Measurements from ENCODE around the gene TGOLN2.

TGOLN2 gene

DNA sequence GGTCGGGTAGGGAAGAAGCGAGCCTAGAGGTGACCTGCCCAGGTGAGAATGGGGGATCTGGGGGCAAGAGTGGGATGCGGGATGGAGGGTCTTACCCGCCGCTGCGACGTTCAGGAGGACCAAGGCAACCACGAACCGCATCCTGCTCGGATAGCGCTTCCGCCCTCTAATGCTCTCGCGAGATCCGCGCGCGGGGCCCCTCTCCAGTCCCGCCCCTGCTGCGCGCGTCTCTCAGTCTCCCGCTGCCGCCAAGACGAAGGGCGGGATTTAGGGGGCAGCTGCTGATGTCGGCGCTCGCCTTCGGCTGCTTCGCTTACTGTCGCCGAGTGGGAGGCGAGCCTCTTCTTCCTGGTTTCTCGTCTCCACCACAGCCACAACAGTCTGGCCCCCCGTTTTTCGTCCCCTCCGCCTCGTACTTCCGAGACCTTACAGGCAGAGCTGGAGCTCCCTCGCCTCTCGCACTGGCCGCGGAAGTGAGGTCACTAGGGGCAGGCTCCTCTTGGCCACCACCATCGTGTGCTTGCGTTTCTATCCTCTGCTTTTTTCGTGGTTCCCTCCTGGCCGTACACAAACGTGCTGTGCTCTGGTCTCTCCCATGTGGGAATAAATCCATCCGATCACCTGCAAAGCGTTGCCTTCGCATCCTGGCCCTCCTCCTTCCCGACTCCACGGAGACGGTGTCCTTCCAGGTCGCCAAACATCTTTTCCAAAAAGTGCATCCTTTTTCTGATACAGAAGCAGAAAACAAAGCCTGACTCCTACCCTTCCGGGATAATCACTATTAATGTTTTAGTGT, at the start of gene TGOLN2:
Gene TGOLN2, minus strand, starts transcription at position 168 of the 796 bp plus-strand sequence. Its CDS starts 27 bp downstream, at position 141.
- H3K27me3 Mint-ChIP-seq (ENCODE audit: low read depth), result no peaks in the 10 kb centered on the region
- no peaks in the 10 kb centered on the region for H3K9me3 Mint-ChIP-seq
- H3K4me3 Mint-ChIP-seq, result peak within 1 kb of the TSS; percentile 91 to 99 (median 97)

DNA sequence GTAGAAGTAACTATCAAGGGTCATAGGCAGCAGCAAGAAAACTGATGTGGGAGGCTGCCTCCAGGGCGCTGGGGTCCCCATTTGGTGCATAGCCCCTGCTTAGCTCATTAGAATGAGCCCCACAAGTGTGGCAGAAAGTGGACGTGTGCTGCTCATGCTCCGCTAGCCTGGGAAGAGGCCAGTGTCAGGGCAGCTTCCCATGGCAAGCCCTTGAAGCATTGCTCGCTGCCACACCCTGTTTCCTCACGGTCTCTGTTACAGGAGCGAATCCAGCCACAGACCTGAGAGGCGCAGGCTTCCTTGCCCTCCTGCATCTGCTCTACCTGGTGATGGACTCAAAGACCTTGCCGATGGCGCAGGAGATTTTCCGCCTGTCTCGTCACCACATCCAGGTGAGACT, 49.3 kb upstream of the TGOLN2 start:
- peaks cover 76% of the 10 kb centered on the region for H3K36me3 Mint-ChIP-seq (ENCODE audit: low read depth)
- peak overlapping the region in 2 of 3 experiments; percentile 70 to 83 for H3K27ac Mint-ChIP-seq
- peaks cover 15% of the 10 kb centered on the region for H3K9me3 Mint-ChIP-seq
- no peak overlapping the region for H3K4me3 Mint-ChIP-seq
- H3K4me1 Mint-ChIP-seq, result no peaks in the 10 kb centered on the region
- TF ChIP-seq, protein P1, sequence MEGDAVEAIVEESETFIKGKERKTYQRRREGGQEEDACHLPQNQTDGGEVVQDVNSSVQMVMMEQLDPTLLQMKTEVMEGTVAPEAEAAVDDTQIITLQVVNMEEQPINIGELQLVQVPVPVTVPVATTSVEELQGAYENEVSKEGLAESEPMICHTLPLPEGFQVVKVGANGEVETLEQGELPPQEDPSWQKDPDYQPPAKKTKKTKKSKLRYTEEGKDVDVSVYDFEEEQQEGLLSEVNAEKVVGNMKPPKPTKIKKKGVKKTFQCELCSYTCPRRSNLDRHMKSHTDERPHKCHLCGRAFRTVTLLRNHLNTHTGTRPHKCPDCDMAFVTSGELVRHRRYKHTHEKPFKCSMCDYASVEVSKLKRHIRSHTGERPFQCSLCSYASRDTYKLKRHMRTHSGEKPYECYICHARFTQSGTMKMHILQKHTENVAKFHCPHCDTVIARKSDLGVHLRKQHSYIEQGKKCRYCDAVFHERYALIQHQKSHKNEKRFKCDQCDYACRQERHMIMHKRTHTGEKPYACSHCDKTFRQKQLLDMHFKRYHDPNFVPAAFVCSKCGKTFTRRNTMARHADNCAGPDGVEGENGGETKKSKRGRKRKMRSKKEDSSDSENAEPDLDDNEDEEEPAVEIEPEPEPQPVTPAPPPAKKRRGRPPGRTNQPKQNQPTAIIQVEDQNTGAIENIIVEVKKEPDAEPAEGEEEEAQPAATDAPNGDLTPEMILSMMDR (IDR thresholded peaks at IDR 0.05; ENCODE audit: unreplicated experiment in 3 of 3), result no peak
- H3K27me3 Mint-ChIP-seq (ENCODE audit: low read depth), result no peaks in the 10 kb centered on the region

More for the DNA sequence above, at the start of gene TGOLN2:
- TF ChIP-seq, protein P1 (IDR thresholded peaks at IDR 0.05; ENCODE audit: unreplicated experiment in 3 of 3), result no peak
- Mint-ChIP-seq H3K36me3 (ENCODE audit: low read depth) (peaks cover 31% of the 10 kb centered on the region), H3K27ac (peak within 1 kb of the TSS; percentile 97 to 99 (median 98)), H3K4me1 (peaks cover 46% of the 10 kb centered on the region)

DNA sequence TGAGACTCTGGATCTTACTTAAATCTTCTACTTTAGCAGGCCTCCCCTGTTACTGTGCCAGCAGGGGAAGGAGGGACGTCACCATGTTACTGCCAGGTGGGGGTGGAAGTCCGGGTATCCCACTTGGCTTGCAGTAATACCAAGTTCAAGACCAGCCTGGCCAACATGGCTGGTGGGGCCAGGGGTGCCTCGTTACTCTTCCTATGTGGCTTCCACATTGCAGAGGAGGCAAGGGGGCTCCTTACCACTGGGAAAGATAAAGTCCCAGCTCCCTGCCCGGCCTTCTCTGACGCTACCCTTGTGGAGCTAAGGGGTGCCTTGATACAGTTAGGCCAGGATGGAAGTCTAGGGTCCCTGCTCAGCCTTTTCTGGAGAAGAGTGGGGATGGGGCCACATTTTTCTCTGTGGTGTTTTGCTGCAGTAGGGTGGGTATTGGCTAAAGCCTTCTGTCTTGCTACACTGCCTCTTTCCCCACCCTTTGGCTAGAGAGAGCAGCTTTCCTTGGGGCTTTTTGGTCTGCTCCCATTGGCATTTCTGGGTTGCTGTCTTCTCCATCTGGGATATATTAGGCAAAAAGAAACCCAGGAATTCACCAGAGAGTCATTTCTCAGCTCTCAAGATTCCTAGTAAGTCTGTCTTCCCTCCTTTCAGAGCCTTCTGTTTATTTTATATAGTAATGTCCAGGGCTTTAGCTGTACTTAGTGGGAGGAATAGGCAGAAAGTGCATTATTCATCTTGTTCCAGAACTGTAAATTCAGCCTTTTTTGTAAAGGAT, 48.7 kb upstream of the TGOLN2 start:
- peaks cover 75% of the 10 kb centered on the region for H3K36me3 Mint-ChIP-seq (ENCODE audit: low read depth)
- H3K4me1 Mint-ChIP-seq, result no peaks in the 10 kb centered on the region
- no peaks in the 10 kb centered on the region for H3K27me3 Mint-ChIP-seq (ENCODE audit: low read depth)
- H3K27ac Mint-ChIP-seq, result peak overlapping the region in 2 of 3 experiments; percentile 70 to 83
- H3K4me3 Mint-ChIP-seq, result no peak overlapping the region
- H3K9me3 Mint-ChIP-seq, result peaks cover 15% of the 10 kb centered on the region
- TF ChIP-seq, protein P1 (IDR thresholded peaks at IDR 0.05; ENCODE audit: unreplicated experiment in 3 of 3), result no peak

DNA sequence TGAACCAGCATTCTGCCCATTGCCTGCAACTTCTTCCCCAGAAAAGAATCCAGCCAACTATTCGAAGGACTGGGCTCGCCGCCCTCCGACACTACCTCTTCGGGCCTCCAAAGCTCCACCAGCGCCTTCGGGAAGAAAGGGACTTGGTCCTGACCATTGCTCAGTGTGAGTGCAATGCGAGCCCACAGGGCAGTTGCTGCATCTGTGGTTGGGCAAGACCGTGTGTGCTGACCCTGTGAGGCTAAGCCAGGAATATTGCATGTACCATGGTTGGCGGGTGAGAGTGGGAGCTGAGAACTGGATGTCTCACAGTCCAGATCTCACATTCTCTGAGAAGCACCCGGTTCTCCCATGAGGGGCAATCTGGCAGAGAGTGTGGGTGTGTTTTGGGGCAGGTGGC, 43.3 kb upstream of the TGOLN2 start:
- H3K27me3 Mint-ChIP-seq (ENCODE audit: low read depth), result no peaks in the 10 kb centered on the region
- no peak overlapping the region for H3K27ac Mint-ChIP-seq
- H3K36me3 Mint-ChIP-seq (ENCODE audit: low read depth), result peaks cover 47% of the 10 kb centered on the region
- no peaks in the 10 kb centered on the region for H3K9me3 Mint-ChIP-seq
- TF ChIP-seq, protein P1 (IDR thresholded peaks at IDR 0.05; ENCODE audit: unreplicated experiment in 3 of 3), result no peak
- H3K4me3 Mint-ChIP-seq, result no peak overlapping the region
- H3K4me1 Mint-ChIP-seq, result no peaks in the 10 kb centered on the region

DNA sequence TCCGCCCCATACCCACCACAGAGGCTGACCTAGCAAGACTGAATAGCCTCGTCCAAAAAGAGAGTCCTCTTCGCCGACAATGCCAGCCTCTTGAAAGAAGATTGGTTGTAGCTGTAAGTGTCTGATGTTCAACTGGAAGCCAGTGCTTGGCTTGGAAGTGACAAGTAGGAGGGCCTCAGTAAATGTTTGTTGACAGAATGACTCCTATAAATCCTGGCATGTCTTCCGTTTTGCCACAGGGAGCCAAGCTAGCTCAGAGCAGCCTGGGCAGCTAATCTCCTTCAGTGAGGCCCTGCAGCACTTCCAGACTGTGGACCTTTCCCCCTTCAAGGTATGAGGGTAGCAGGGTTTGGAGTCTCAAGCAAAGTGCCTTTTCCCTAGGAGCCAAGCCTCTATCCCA, 41.7 kb upstream of the TGOLN2 start:
- Mint-ChIP-seq H3K27me3 (ENCODE audit: low read depth) (no peaks in the 10 kb centered on the region), H3K27ac (no peak overlapping the region), H3K9me3 (no peaks in the 10 kb centered on the region), H3K4me3 (no peak overlapping the region), H3K36me3 (ENCODE audit: low read depth) (peaks cover 37% of the 10 kb centered on the region), H3K4me1 (no peaks in the 10 kb centered on the region)
- TF ChIP-seq, protein P1 (IDR thresholded peaks at IDR 0.05; ENCODE audit: unreplicated experiment in 3 of 3), result no peak

Measured in nephron (organoid).